NOMO-1 (cell line): Measurements from ENCODE around the gene SAP25.
"Not testable (repeated sequence)": the region's sequence is repeated elsewhere in the genome, so short reads cannot be mapped to it uniquely, and the experiment has no call there.

Source experiments
- DNase-seq, 2 experiments: peaks; one replicate each; lab custom pipeline; 2025; ENCODE audit not compliant: unreplicated experiment in 2 of 2; lab: John Stamatoyannopoulos, UW

SAP25 gene

DNA sequence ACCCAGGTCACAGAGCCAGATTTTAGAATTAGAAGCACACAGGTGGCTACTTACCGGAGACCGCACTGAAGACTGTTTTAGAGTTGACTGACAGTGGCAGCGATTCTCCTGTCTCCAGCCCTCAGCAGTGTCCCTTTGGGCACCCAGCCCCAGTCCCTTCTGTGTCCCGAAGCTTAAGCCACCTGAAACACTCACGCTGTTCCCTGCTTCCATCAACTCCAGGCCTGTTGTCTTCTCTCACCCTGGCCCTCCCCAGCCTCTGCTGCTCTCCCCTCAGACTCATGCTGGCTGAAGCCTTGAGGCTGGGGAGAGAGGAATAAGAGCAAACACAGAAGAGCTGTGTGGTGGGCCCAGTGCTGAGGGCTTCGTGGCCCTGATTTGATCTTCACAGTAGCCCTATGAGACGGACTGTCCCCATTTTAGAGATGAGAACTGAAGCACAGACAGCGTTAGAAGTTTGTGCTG lies 10.6 kb downstream of the SAP25 start:
- DNase-seq: no peak

DNA sequence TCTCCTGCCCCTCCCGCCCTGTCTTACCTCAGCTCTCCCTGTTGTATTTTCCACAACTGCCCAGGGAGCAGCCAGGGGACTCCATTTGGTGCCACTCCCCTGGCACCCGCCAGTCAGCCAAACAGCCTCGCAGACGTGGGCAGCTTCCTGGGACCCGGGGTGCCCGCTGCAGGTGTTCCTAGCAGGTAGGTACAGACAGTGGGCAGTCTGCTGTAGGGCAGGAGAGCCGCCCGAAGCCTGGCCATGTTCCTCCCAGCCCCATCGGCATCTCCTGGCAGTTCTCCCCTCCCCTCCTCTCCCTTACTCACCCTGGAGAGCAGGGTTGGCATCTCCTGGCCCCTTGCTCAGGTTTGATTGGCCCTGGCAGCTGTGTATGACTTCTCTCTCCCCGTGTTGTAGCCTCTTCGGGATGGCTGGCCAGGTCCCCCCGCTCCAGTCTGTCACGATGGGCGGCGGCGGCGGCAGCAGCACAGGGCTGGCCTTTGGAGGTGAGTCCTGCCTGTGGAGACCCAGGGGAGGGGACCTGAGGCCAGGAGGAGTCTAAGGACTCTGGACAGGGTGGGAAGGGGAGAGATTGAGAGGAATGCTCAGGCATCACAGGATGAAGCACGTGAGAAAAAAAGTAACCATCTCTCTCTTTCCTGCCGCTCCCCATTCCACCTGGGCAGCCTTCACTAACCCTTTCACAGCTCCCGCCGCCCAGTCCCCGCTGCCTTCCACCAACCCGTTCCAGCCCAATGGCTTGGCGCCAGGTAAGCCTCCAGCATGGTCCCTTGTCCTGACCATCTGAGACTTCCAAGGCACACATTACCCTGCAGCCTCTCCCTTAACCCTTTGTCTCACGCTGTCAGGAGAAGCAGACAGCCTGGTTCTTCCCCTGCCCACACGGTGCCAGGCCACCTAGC lies 11.3 kb downstream of the SAP25 start:
- no peak for DNase-seq

GRCh38 chr7:100561491-100562194 lies 12.1 kb downstream of the SAP25 start:
- DNase-seq: no peak

DNA sequence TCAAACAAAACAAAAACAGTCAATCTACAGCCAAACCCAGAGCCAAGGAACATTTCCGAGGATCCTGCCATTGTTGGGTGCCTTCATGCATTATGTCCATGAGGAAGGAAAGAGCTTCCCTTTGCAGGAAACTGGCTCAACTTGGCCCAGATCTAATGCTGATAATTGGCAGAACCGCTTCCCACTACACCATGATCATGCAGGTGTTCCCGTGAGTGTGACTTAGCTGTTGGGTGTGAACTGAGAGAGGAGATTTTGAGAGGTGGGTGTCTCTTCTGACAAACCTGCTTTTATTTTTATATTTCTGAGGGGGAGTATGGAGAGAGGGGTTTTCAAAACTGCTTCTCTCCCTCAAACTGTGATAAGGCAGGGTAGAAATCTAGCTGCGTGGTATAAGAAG lies 14.6 kb downstream of the SAP25 start:
- DNase-seq: no peak

- DNase-seq: peak; percentile 70 to 87
These were observed 17.2 kb downstream of the SAP25 start for GRCh38 chr7:100556541-100556940.

GRCh38 chr7:100555701-100556100 lies 18.0 kb downstream of the SAP25 start:
- no peak for DNase-seq

GRCh38 chr7:100553032-100553431 lies 20.7 kb downstream of the SAP25 start:
- DNase-seq: no peak

GRCh38 chr7:100552532-100552931 lies 21.2 kb downstream of the SAP25 start:
- no peak for DNase-seq

DNA sequence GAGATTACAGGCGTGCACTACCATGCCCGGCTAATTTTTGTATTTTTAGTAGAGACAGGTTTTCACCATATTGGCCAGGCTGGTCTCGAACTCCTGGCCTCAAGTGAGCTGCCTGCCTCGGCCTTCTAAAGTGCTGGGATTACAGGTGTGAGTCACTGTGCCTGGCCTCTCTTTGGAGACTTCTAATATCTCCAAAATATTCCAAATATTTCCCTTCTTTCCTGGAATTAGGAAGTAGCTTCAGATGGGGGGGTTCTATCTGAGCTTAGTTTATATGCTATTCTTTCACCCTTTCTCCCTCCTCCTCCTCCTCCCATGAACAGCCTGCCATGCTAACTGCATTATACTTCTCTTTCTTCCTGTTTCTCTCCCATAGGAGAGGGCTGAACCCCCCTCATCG lies 25.3 kb downstream of the SAP25 start:
- not testable (repeated sequence) for DNase-seq

DNA sequence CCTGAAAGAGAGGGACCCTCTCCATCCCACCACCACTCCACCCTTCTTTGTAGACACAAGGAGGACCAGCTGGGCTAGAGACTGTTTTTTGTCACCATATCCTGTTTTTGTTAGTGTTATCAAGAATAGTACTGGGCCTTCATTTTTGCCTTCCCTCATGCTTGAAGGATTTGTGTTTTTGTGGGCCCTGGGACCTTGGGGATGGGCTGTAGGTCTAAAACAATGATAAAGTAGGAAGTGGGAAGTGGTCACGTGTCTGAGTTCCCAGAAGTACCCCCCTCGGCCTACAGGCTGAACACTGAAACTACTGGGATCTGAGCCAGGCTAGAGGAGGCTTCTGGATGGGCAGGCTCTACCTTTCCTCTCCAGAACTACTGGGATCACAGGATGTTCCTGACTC lies 25.8 kb downstream of the SAP25 start:
- no peak for DNase-seq

DNA sequence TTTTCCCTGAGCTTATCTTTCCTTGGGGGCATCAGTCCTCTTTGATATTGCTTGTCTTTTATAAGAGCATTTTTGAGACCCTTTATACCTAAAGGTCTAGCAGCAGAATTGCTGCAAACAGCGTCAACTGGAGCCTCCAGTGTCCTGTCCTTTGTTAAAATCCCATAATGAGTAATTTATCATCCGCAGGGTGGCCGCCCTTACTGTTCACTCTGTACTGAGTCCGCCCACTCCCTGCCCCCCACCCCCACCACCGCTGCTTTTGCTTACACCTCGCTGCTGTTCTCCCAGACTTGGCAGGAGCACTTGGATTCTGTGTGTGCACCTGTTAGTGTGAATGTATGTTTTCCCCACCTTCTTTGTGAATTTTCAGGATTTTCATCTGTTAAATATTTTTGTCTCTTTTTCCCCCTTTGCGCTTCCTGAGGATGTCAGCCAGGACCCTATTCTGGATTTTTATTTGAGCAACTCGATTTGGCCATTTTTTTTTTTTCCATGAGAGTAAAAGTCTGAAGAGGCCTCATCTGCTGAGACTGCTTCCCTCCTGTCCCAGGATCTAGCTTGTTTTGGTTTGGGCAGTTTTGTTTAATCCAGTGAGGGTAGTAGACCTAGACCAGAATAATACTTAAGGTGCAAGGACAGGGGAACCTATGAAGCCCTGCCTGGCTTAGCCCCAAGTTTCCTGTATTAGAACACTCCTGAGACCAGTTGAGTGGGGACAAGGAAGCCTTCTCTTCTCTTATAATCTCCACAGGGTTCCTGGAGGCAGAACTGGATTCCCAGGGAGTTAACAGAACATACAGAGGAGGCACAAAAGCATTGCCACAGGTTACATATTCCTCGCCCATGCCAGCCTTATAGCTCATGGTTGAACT lies 26.5 kb downstream of the SAP25 start:
- DNase-seq: no peak

DNA sequence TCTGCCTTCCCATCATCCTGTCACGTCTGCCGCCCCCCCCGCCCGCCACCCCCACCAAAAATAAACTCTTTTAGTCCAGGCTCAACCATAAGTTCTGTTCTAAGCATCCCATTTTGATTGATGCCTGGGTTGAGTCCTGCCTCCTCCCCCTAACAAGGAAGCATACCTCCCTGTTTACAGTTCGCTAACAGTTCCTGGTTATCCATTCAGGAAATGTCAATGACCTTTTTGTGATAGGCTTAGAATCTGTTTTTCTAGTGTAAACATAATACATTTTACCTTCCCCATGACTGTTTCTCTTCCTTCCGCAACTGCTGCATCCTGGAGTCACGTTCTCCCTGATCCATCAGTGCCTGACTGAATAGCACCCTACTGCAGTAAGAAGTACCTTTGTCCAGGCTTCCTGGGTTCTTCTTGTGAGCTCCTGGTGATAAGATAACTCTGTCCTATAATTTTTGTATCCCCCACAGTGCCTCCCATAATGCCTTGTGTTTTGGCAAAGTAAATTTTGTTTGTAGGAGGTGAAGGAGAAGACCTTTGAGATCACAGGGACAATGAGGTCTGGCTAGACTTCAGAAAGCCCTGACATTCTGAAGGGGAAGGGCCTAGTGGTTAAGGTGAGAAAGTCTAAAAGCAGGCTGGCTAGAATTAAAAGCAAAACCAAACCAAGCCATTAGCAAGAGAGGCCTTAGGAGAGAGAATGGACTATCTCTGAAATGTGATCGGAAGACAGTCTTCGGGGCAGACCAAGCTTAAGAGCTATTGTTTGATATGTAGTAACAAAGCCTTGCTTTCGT lies 27.4 kb downstream of the SAP25 start:
- DNase-seq: no peak

DNA sequence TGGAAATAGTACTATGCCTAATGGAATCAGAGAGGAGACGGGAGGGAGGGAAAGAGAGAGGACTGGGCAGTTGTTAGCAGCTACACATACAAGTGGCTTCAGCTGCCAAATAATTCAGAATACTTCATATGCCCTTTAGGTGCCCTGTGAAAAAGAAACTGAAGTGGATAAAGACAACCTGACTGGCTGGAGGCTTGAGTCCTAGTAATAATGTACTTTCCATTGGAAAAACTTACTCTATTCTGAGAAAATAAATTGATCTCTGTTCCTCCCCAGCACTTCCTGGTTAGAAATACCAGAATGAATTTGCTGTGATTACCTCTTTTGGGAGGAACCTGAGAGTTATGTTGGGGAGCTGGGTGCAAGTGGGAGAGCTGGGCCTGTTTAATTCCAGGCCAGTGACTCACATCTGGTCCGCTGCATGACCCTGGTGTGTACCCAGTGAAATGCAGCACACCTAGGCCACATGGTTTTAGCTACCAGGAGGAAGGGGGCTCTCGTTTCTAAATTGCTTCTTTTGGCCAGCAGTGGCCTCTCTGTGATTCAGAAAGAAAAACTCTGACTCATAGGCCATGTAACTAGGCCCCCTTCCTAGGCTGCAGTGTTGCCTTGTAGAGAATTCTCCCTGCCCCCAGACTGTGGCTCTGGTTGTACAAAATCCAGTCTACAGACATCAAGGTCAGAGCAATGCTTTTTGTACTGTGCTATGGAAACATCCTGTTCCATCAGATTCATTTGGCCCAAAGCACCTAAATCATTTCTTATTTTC lies 28.2 kb downstream of the SAP25 start:
- DNase-seq: peak; percentile 35 to 55

GRCh38 chr7:100544967-100545359 lies 28.7 kb downstream of the SAP25 start:
- DNase-seq: no peak

DNA sequence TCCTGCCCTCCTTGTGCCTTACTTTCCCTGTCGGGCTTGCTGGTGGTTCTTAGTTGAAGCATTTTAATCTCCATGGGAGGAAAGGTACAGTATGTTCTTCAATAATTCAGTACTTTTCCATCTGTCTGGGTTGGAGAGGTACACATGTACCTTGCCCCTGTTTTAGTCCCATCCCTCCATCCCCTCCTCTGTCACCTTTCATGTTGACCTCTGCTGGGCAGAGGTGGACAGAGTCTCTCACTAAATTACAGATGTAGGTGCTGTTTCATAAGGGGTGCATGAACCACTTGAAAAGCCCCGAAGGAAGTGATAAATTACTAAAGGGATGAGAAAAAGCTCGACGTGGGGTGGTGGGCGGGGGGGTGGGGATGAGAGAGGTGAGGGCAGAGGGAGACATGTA lies 29.3 kb downstream of the SAP25 start:
- no peak for DNase-seq

GRCh38 chr7:100543586-100543985 lies 30.1 kb downstream of the SAP25 start:
- DNase-seq: no peak

- DNase-seq: not testable (repeated sequence)
These were observed 32.4 kb downstream of the SAP25 start for GRCh38 chr7:100541309-100541708.

DNA sequence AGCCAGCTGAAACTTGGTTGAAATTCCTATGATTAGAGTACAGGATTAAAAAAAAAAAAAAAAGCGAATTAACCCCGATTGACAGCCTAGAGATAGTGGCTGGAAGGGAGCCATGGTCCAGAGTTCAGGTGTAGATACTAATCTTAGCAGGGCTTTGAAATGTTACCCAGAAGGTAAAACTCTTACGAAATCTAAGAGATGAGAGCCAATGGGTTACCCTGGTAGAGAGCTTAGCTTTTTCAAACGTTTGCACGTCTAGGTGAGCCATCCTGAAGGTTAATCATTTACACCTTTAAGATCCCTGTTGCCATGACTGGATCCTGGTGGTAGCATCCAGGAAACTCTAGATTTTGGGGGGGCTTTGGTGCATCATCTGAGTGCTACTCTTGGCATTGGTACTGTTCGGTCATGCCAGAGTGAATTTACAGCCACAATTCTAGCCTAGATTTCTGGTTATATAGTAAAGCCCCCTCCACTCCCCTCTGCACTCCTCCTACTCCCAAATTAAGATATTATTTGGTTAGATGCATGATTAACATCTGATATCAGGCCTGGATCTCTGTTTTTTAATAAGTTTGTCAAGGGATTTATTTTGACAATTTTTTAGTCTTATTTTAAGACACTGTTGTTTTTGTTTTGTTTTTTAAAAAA lies 33.5 kb downstream of the SAP25 start:
- DNase-seq: no peak

- no peak for DNase-seq
These were observed 34.2 kb downstream of the SAP25 start for GRCh38 chr7:100539436-100540006.
